HCT116 (cell line): ENCODE measurements around the gene ELOB.

ENCODE experiments used
- ATF3 ChIP-seq: IDR thresholded peaks from 2 replicates; pipeline ENCODE4 v1.6.1; 2012
- CTCF ChIP-seq, 3 experiments: fragments of 200-600 bp in 1 of 3; sonication (generic) in 1 of 3; IDR thresholded peaks in 2 of 3; conservative IDR thresholded peaks in 1 of 3; 2 replicates each; pipeline ENCODE4 v1.5.1; 2012 to 2017; ENCODE audit warnings: low read depth in 2 of 3, low read length in 2 of 3, antibody characterized with exemption in 1 of 3, borderline replicate concordance in 1 of 3, control low read depth in 1 of 3, mild to moderate bottlenecking in 1 of 3, mixed read lengths in 1 of 3, mixed run types in 1 of 3, moderate library complexity in 1 of 3; ENCODE audit not compliant: insufficient read depth in 1 of 3
- EZH2 ChIP-seq: fragments of 200-600 bp; sonication (generic); IDR thresholded peaks from 2 replicates; pipeline ENCODE4 v1.6.1; 2017; ENCODE audit warnings: antibody characterized with exemption, mixed run types
- FOSL1 ChIP-seq: IDR thresholded peaks from 2 replicates; pipeline ENCODE4 v1.6.1; 2012; ENCODE audit warnings: low read depth
- JUND ChIP-seq: IDR thresholded peaks from 2 replicates; pipeline ENCODE4 v1.6.1; 2012
- POLR2A ChIP-seq: IDR thresholded peaks from 2 replicates; pipeline ENCODE4 v1.7.0; 2011; ENCODE audit warnings: borderline replicate concordance; ENCODE audit not compliant: insufficient read depth, insufficient read length; ENCODE audit errors: extremely low read depth
- POLR2AphosphoS5 ChIP-seq: IDR thresholded peaks from 2 replicates; pipeline ENCODE4 v1.6.1; 2011; ENCODE audit warnings: mild to moderate bottlenecking, low read depth, low read length, moderate library complexity
- RAD21 ChIP-seq: IDR thresholded peaks from 2 replicates; pipeline ENCODE4 v1.6.1; 2012; ENCODE audit warnings: low read depth, mild to moderate bottlenecking
- REST ChIP-seq: IDR thresholded peaks from 2 replicates; pipeline ENCODE4 v1.6.1; 2012; ENCODE audit warnings: low read depth
- SP1 ChIP-seq: IDR thresholded peaks from 2 replicates; pipeline ENCODE4 v1.6.1; 2012; ENCODE audit warnings: low read depth
- TCF7L2 ChIP-seq: IDR thresholded peaks from 2 replicates; pipeline ENCODE4 v1.7.0; 2011; ENCODE audit warnings: borderline replicate concordance, inconsistent platforms; ENCODE audit not compliant: insufficient read depth, insufficient read length; ENCODE audit errors: extremely low read depth
- ZBTB33 ChIP-seq: IDR thresholded peaks from 2 replicates; pipeline ENCODE4 v1.6.1; 2011; ENCODE audit warnings: mild to moderate bottlenecking, low read length, moderate library complexity; ENCODE audit not compliant: insufficient replicate concordance; ENCODE audit errors: extremely low read depth
- ZFX ChIP-seq: fragments of 450-650 bp; IDR thresholded peaks from 2 replicates; pipeline ENCODE4 v1.6.1; 2017

GRCh38 chr16:2798723-2799204 is 21.7 kb upstream of the ELOB start:
- TF ChIP-seq CTCF (IDR thresholded peaks at IDR 0.05 in 2 of 3, conservative IDR thresholded peaks at IDR 0.05 in 1 of 3; ENCODE audit: borderline replicate concordance in 1 of 3, insufficient read depth in 1 of 3, low read depth in 2 of 3, low read length in 2 of 3) (no peak), ZBTB33 (no peak), FOSL1 (no peak), REST (no peak), POLR2AphosphoS5 (no peak), JUND (no peak), EZH2 (no peak), RAD21 (no peak), POLR2A (no peak), ZFX (no peak), ATF3 (no peak), SP1 (no peak), TCF7L2 (no peak)
